ENCODE measurements around the gene EYS. TPM values are rescaled to one million over a fixed set of nuclear protein-coding genes. Genes with fewer than 3 reads are reported as not detected.

The EYS gene
- total RNA-seq, 1 experiment from 2014 or later: not detected

DNA sequence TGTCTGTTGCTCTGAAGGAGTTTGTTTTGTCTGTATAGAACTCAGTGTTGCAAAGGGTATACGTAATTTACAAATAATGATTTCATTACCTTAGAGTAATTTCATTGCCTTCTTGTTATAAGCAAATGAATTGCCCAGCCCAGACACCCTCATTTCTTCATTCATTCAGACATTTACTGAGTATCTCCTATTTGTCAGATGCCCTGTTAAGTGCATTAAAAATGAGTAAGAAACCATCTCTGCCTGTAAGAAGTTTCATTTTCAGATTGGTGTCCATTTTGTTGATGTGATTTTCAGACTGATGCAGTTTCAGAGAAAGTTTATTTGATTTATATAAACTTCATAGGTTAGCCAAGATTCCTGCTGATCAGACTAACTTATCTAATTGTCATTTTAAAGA lies 1642.1 kb downstream of the EYS start:
- DNase-seq (ENCODE audit: low read depth, low spot score) (no peak), ATAC-seq (no peak)
- Histone ChIP-seq H2AFZ (ENCODE audit: low read depth, low read length, poor library complexity, severe bottlenecking) (no peak overlapping the region), H3K4me1 (ENCODE audit: control insufficient read depth in 1 of 2, insufficient read depth in 2 of 2, low read length in 2 of 2) (no peaks in the 10 kb centered on the region), H3K9ac (ENCODE audit: low read length) (no peak overlapping the region), H4K20me1 (ENCODE audit: insufficient read depth) (no peaks in the 10 kb centered on the region), H3K9me3 (ENCODE audit: control insufficient read depth in 1 of 2, insufficient read depth in 1 of 2, low read depth in 1 of 2, low read length in 2 of 2) (peaks cover 0 to 3% of the 10 kb centered on the region in 2 experiments; a peak in 1 of 4 replicates), H3K27ac (ENCODE audit: low read depth, low read length) (no peak overlapping the region), H3K79me2 (ENCODE audit: insufficient read depth, low read length) (no peaks in the 10 kb centered on the region), H3K36me3 (ENCODE audit: control insufficient read depth in 1 of 2, insufficient read depth in 2 of 2, low read length in 2 of 2) (no peaks in the 10 kb centered on the region), H3K9me2 (ENCODE audit: insufficient read depth) (no peaks in the 10 kb centered on the region), H3K27me3 (ENCODE audit: insufficient read depth, low read length) (no peaks in the 10 kb centered on the region), H3K4me3 (replicated peaks in 1 of 2; ENCODE audit: low read depth in 1 of 2, low read length in 2 of 2) (no peak overlapping the region), H3K4me2 (ENCODE audit: low read length) (no peak overlapping the region)
- ChIA-PET CTCF (no interaction called here), POLR2A (no interaction called here), RAD21 (ENCODE audit: low non-redundant PET in 1 of 2, low total read pairs in 2 of 2, uncharacterized antibody in 2 of 2, unreplicated experiment in 2 of 2) (no interaction called here)
- intact Hi-C loops (cut with micrococcal nuclease): no loop called here
- BruUV-seq (replicated peaks): no TSS peak
- no peak for TF ChIP-seq CEBPB (IDR thresholded peaks at IDR 0.05; ENCODE audit: low read depth)
- TF ChIP-seq EZH2 (IDR thresholded peaks at IDR 0.05): no peak
- TF ChIP-seq POLR2AphosphoS5 (IDR thresholded peaks at IDR 0.05; ENCODE audit: low read depth, low read length): no peak
- TF ChIP-seq REST (IDR thresholded peaks at IDR 0.05; ENCODE audit: low read depth): no peak
- TF ChIP-seq RAD21 (IDR thresholded peaks at IDR 0.05; ENCODE audit: low read depth): no peak
- TF ChIP-seq CBX3 (IDR thresholded peaks at IDR 0.05; ENCODE audit: low read depth): no peak
- TF ChIP-seq ZNF274 (IDR thresholded peaks at IDR 0.05; ENCODE audit: low read depth, low read length): no peak
- no peak for TF ChIP-seq SIN3A (IDR thresholded peaks at IDR 0.05; ENCODE audit: low read depth)
- no peak for TF ChIP-seq ATF3 (IDR thresholded peaks at IDR 0.05)
- no peak for TF ChIP-seq TCF7L2 (IDR thresholded peaks at IDR 0.05; ENCODE audit: borderline replicate concordance, extremely low read depth, insufficient read depth, insufficient read length)
- TF ChIP-seq SRF (IDR thresholded peaks at IDR 0.05; ENCODE audit: low read depth): no peak
